Endothelial cell of umbilical vein (primary cell): ENCODE results near the gene GJB5. TPM values are rescaled to one million over a fixed set of nuclear protein-coding genes. Genes with fewer than 3 reads are reported as not detected.
"Not testable (repeated sequence)": the region's sequence is repeated elsewhere in the genome, so short reads cannot be mapped to it uniquely, and the experiment has no call there.

ENCODE experiments used
- BruUV-seq: library from RNA; stranded (reverse); fragments of 400-500 nt; replicated peaks from 2 replicates; lab custom pipeline; 2021; lab: Mats Ljungman, UMichigan
- CTCF ChIA-PET: fragments of 300-600, 350-600 bp; sonication (Branson Sonifier 250); formaldehyde crosslinking; loops from one replicate; lab custom pipeline; 2021; ENCODE audit warnings: antibody characterized with exemption, inconsistent platforms; lab: Charles Lee
- POLR2A ChIA-PET: fragments of 300-600, 350-600 bp; sonication (Branson Sonifier 250); formaldehyde crosslinking; loops from one replicate; lab custom pipeline; 2021; ENCODE audit warnings: antibody characterized with exemption, inconsistent platforms; lab: Charles Lee
- DNase-seq: peaks from one replicate; pipeline ENCODE4 v3.0.0-alpha.2; 2011; ENCODE audit warnings: low read depth, low spot score
- FAIRE-seq: peaks from 2 replicates; lab custom pipeline; 2011; peaks lifted over from hg19 to GRCh38; lab: Jason Lieb, UNC
- H2AFZ ChIP-seq: 2 replicates; pipeline ENCODE4 v1.6.0; 2012; ENCODE audit warnings: low read depth, low read length, control low read depth, inconsistent platforms
- H3K27ac ChIP-seq: 2 replicates; pipeline ENCODE4 v1.5.1; 2011; ENCODE audit warnings: low read depth, mild to moderate bottlenecking, control low read depth, low read length, moderate library complexity; ENCODE audit not compliant: insufficient read depth
- H3K27me3 ChIP-seq, 2 experiments: 2 replicates each; pipeline versions ENCODE4 v1.6.0 to v1.6.1; 2011; ENCODE audit warnings: low read length in 2 of 2, mixed read lengths in 1 of 2; ENCODE audit not compliant: control insufficient read depth in 2 of 2, insufficient read depth in 2 of 2
- H3K36me3 ChIP-seq, 2 experiments: 2 replicates in 1 of 2; 3 replicates in 1 of 2; pipeline ENCODE4 v1.5.1; 2011; ENCODE audit warnings: low read length in 2 of 2, mild to moderate bottlenecking in 1 of 2, moderate library complexity in 1 of 2; ENCODE audit not compliant: control insufficient read depth in 2 of 2, insufficient read depth in 2 of 2; ENCODE audit errors: extremely low read depth in 1 of 2
- H3K4me1 ChIP-seq: 3 replicates; pipeline ENCODE4 v1.5.1; 2011; ENCODE audit warnings: mild to moderate bottlenecking, low read length; ENCODE audit not compliant: control insufficient read depth, insufficient read depth; ENCODE audit errors: extremely low read depth
- H3K4me2 ChIP-seq: 2 replicates; pipeline ENCODE4 v1.6.1; 2011; ENCODE audit warnings: low read length, control low read depth, mixed read lengths; ENCODE audit not compliant: insufficient read depth
- H3K4me3 ChIP-seq, 3 experiments: fragments of 200-600 bp in 1 of 3; sonication (generic), shearing (Covaris generic) in 1 of 3; replicated peaks in 1 of 3; 2 replicates each; pipeline ENCODE4 v1.5.1; 2011 to 2016; ENCODE audit warnings: control low read depth in 3 of 3, low read length in 3 of 3, mild to moderate bottlenecking in 2 of 3, inconsistent platforms in 1 of 3, low read depth in 1 of 3, moderate library complexity in 1 of 3; ENCODE audit not compliant: insufficient read depth in 1 of 3
- H3K79me2 ChIP-seq: 2 replicates; pipeline ENCODE4 v1.6.0; 2012; ENCODE audit warnings: low read length, inconsistent platforms; ENCODE audit not compliant: control insufficient read depth, insufficient read depth
- H3K9ac ChIP-seq: replicated peaks from 2 replicates; pipeline ENCODE3; 2011; ENCODE audit warnings: low read length, control low read depth; ENCODE audit not compliant: insufficient read depth; ENCODE audit errors: extremely low read depth
- H3K9me1 ChIP-seq: replicated peaks from 3 replicates; pipeline ENCODE4 v1.6.0; 2011; ENCODE audit warnings: mild to moderate bottlenecking, low read length; ENCODE audit not compliant: control insufficient read depth, insufficient read depth; ENCODE audit errors: extremely low read depth
- H3K9me3 ChIP-seq: replicated peaks from 2 replicates; pipeline ENCODE4 v1.5.1; 2012; ENCODE audit warnings: low read length, inconsistent platforms; ENCODE audit not compliant: control insufficient read depth, insufficient read depth
- H4K20me1 ChIP-seq: replicated peaks from 2 replicates; pipeline ENCODE3; 2011; ENCODE audit warnings: mild to moderate bottlenecking, low read length; ENCODE audit not compliant: control insufficient read depth, insufficient read depth; ENCODE audit errors: extremely low read depth
- EZH2 ChIP-seq: IDR thresholded peaks from 2 replicates; pipeline ENCODE4 v1.6.1; 2012; ENCODE audit warnings: borderline replicate concordance, low read depth, mild to moderate bottlenecking, moderate library complexity, low read length, inconsistent platforms; ENCODE audit not compliant: severe bottlenecking
- JUN ChIP-seq: IDR thresholded peaks from 2 replicates; pipeline ENCODE4 v1.6.1; 2011; ENCODE audit warnings: borderline replicate concordance, low read depth; ENCODE audit not compliant: insufficient read length, insufficient read depth
- MAX ChIP-seq: IDR thresholded peaks from 2 replicates; pipeline ENCODE4 v1.6.1; 2011; ENCODE audit not compliant: insufficient read depth, insufficient read length
- dilution Hi-C: fragments of 300-500 bp; cut with MboI; formaldehyde crosslinking; loops from one replicate; pipeline ENCODE4 v1.15.0; 2019; ENCODE audit warnings: low sequenced_read_pairs; ENCODE audit not compliant: extremely low pct_ligation_motif_present
- intact Hi-C: fragments of 100-400 bp; cut with micrococcal nuclease; formaldehyde crosslinking; loops from one replicate; pipeline ENCODE4 v1.10.0; 2022
- polyA plus RNA-seq, 4 experiments: library from polyadenylated mRNA; depleted of rRNA in 3 of 4; stranded (reverse) in 3 of 4; unstranded in 1 of 4; fragments of >200 nt; gene quantifications; 2 replicates each; pipeline versions ENCODE4 v1.2.1 to v1.2.3, GENCODE V29; 2011 to 2012; ENCODE audit warnings: missing spikeins in 1 of 4
- total RNA-seq: library from RNA; stranded (reverse); gene quantifications from 2 replicates; pipeline ENCODE4 v1.2.3, GENCODE V29; 2021

The GJB5 gene
- total and polyA plus RNA-seq, 2 donors (not counting 3 experiments of a cell fraction or from before 2014, with no cell fraction given) = not detected

GRCh38 chr1:34730485-34730884 lies 24.4 kb upstream of the GJB5 start:
- DNase-seq = no peak
- ChIA-PET CTCF (no interaction called here), POLR2A (no interaction called here)
- H3K9me3 ChIP-seq = no peaks in the 10 kb centered on the region
- H3K4me3 ChIP-seq = no peak overlapping the region
- intact Hi-C loops (no loop called here), dilution Hi-C loops (no loop called here)
- H4K20me1 ChIP-seq = no peaks in the 10 kb centered on the region
- no peaks in the 10 kb centered on the region for H3K27me3 ChIP-seq
- H3K9me1 ChIP-seq = no peaks in the 10 kb centered on the region
- no peak for TF ChIP-seq EZH2
- no peak for TF ChIP-seq JUN
- no peak for TF ChIP-seq MAX
- FAIRE-seq = no peak
- BruUV-seq = no TSS peak
- H3K4me1 ChIP-seq = no peaks in the 10 kb centered on the region
- H2AFZ ChIP-seq = no peak overlapping the region
- H3K9ac ChIP-seq = no peak overlapping the region
- no peaks in the 10 kb centered on the region for H3K36me3 ChIP-seq
- no peak overlapping the region for H3K4me2 ChIP-seq
- no peaks in the 10 kb centered on the region for H3K79me2 ChIP-seq
- H3K27ac ChIP-seq = no peak overlapping the region

- dilution Hi-C loops, H3K4me1 ChIP-seq, H3K27me3 ChIP-seq, BruUV-seq, H3K79me2 ChIP-seq, FAIRE-seq, H3K9me3 ChIP-seq, H4K20me1 ChIP-seq, POLR2A ChIA-PET, H3K9me1 ChIP-seq, DNase-seq, CTCF ChIA-PET, intact Hi-C loops, H2AFZ ChIP-seq, H3K27ac ChIP-seq, H3K36me3 ChIP-seq, H3K9ac ChIP-seq, H3K4me2 ChIP-seq, H3K4me3 ChIP-seq: not testable (repeated sequence)
Measured at GRCh38 chr1:34732831-34733230, 22.0 kb upstream of the GJB5 start.
